Body of pancreas (tissue), 4 donors: Measurements from ENCODE around the gene CSF1R. TPM values are rescaled to one million over a fixed set of nuclear protein-coding genes. Genes with fewer than 3 reads are reported as not detected.

Experiments used
- ATAC-seq: fragments of 150-250 bp; one replicate; pipeline ENCODE4 v1.9.1; 2016
- DNase-seq, 4 donors: peaks; one replicate each; pipeline ENCODE4 v3.0.0-alpha.2; 2019
- H3K27ac ChIP-seq, 4 donors: fragments of 200-600 bp; sonication (generic); 1 replicate in 3 of 4; 2 replicates in 1 of 4; pipeline versions ENCODE4 v1.5.1 to v1.6.1; 2016 to 2019; ENCODE audit warnings: mild to moderate bottlenecking in 1 of 4, mixed read lengths in 1 of 4, moderate library complexity in 1 of 4
- H3K27me3 ChIP-seq, 2 donors: fragments of 200-600 bp; sonication (generic); one replicate each; pipeline ENCODE4 v1.6.0; 2016; ENCODE audit warnings: mild to moderate bottlenecking in 1 of 2
- H3K36me3 ChIP-seq, 2 donors: fragments of 200-600 bp; sonication (generic); replicated peaks in 1 of 2; 2 replicates each; pipeline ENCODE4 v1.5.1; 2016; ENCODE audit warnings: low read depth in 2 of 2; ENCODE audit not compliant: insufficient read depth in 1 of 2
- H3K4me1 ChIP-seq: fragments of 200-600 bp; sonication (generic); one replicate; pipeline ENCODE4 v1.6.0; 2016
- H3K4me3 ChIP-seq, 2 donors: fragments of 200-600 bp; sonication (generic); 1 replicate in 1 of 2; 2 replicates in 1 of 2; pipeline ENCODE4 v1.5.1; 2016 to 2019
- H3K9me3 ChIP-seq, 3 donors: fragments of 200-600 bp; sonication (generic); 1 replicate in 2 of 3; 2 replicates in 1 of 3; pipeline ENCODE4 v1.5.1; 2016
- CTCF ChIP-seq, 7 experiments: fragments of 450-650 bp in 4 of 7; fragments of 200-600 bp in 3 of 7; sonication (generic) in 3 of 7; IDR thresholded peaks; one replicate each; pipeline ENCODE4 v1.5.1; 2016 to 2019; ENCODE audit warnings: antibody characterized with exemption in 7 of 7
- POLR2A ChIP-seq, 3 donors: fragments of 450-650 bp; IDR thresholded peaks; one replicate each; pipeline ENCODE4 v1.6.1; 2016; ENCODE audit warnings: antibody characterized with exemption in 3 of 3, mild to moderate bottlenecking in 2 of 3
- WGBS, 2 donors: methylation state at CpG; one replicate each; pipeline ENCODE4 v1.1.5; 2017; 5-methylcytosine and 5-hydroxymethylcytosine counted together
- intact Hi-C: fragments of 100-400 bp; cut with DNase I; formaldehyde crosslinking; loops from one replicate; pipeline ENCODE4 v1.15.1; 2023
- total RNA-seq, 2 donors: library from RNA; depleted of rRNA; stranded (reverse); fragments of >200 nt; gene quantifications; one replicate each; pipeline ENCODE4 v1.1.0, GENCODE V29; 2016

CSF1R gene
- total RNA-seq, 2 donors from 2014 or later, result 5.3 to 13.5 TPM

DNA sequence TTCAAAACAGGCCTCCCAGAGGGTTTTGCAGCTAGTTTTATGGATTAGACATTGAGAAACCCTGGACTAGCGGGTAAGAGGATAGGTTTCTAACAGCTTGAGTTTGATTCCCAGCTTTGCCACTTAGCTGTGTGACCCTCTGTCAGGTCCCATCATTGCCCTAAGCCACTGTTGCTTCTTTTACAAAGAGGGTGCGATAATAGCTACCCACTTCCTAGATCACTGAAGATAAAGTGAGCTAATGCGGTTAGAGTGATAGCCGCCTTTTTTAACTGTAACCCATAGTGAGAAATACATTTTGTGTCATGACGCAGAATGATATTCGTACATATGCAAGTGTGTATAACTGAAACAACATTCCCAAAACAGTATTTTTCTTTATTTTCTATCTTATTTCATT, 40.3 kb downstream of the CSF1R start:
- Histone ChIP-seq H3K36me3 (peaks cover 32 to 64% of the 10 kb centered on the region in 2 donors), H3K27ac (no peak overlapping the region), H3K4me3 (no peak overlapping the region), H3K27me3 (no peaks in the 10 kb centered on the region), H3K9me3 (no peaks in the 10 kb centered on the region), H3K4me1 (no peaks in the 10 kb centered on the region)
- no peak for ATAC-seq
- 93 to 96% methylated on average over 6 of the region's 6 CpGs for WGBS, 2 donors
- DNase-seq, result no peak
- TF ChIP-seq POLR2A (IDR thresholded peaks at IDR 0.05) (no peak), CTCF (IDR thresholded peaks at IDR 0.05) (no peak)
- intact Hi-C loops, result no loop called here

DNA sequence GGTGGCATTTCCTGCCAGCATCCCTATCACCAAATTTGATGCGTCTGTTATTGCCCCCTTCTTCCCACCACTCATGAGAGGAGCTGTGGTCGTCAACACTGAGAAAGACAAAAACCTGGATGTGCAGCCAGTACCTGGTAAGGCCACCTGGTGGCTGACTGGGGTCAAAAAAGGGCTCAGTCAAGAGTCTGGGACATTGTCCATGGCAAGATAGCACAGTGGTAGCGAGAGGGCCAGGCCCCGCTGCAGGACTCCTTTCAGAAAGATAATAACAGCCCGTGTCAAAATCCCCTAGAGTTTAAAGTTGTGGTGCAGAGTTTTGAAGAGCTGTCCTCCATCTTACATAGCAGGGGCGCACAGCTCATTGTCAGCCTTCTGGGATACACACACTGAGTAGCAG, 40.8 kb downstream of the CSF1R start:
- Histone ChIP-seq H3K27ac (no peak overlapping the region), H3K27me3 (no peaks in the 10 kb centered on the region), H3K4me3 (no peak overlapping the region), H3K9me3 (no peaks in the 10 kb centered on the region), H3K36me3 (peaks cover 32 to 63% of the 10 kb centered on the region in 2 donors), H3K4me1 (no peaks in the 10 kb centered on the region)
- no peak for ATAC-seq
- intact Hi-C loops, result no loop called here
- TF ChIP-seq CTCF (IDR thresholded peaks at IDR 0.05) (no peak), POLR2A (IDR thresholded peaks at IDR 0.05) (no peak)
- 90 to 93% methylated on average over 6 of the region's 6 CpGs for WGBS, 2 donors
- no peak for DNase-seq

DNA sequence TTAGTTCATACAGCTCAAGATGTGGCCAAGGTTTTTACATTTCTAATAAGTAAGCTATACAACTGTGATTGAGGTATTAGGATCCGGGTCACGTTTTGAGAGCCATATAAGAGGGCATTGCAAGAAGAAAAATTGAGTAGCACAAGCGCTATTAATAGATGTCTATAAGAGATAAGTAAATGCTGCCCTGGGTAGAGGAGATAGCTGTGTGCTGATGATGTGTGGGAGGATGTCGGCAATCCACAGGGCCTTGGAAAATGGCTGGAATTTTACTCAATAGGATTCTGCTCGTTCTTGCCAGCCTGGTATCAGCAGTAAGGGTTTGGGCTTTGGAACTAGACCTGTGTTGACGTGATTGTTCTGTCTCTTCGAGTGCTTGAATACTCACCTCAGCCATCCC, 41.6 kb downstream of the CSF1R start:
- DNase-seq (no peak), ATAC-seq (no peak)
- intact Hi-C loops, result no loop called here
- TF ChIP-seq CTCF (IDR thresholded peaks at IDR 0.05) (no peak), POLR2A (IDR thresholded peaks at IDR 0.05) (no peak)
- Histone ChIP-seq H3K36me3 (peaks cover 25 to 56% of the 10 kb centered on the region in 2 donors), H3K27ac (no peak overlapping the region), H3K4me1 (no peaks in the 10 kb centered on the region), H3K9me3 (no peaks in the 10 kb centered on the region), H3K27me3 (no peaks in the 10 kb centered on the region), H3K4me3 (no peak overlapping the region)
- WGBS, 2 donors, result 84 to 89% methylated on average over 7 of the region's 7 CpGs

GRCh38 chr5:150044329-150044681, 42.0 kb downstream of the CSF1R start:
- TF ChIP-seq CTCF (IDR thresholded peaks at IDR 0.05), result no peak
- no peak for TF ChIP-seq POLR2A (IDR thresholded peaks at IDR 0.05)
- intact Hi-C loops, result no loop called here
- H3K9me3 ChIP-seq, result no peaks in the 10 kb centered on the region
- ATAC-seq (no peak), DNase-seq (no peak)
- H3K4me3 ChIP-seq, result no peak overlapping the region
- no peaks in the 10 kb centered on the region for H3K4me1 ChIP-seq
- peaks cover 23 to 52% of the 10 kb centered on the region in 2 donors for H3K36me3 ChIP-seq
- H3K27ac ChIP-seq, result no peak overlapping the region
- H3K27me3 ChIP-seq, result no peaks in the 10 kb centered on the region

GRCh38 chr5:150043657-150044328, 42.6 kb downstream of the CSF1R start:
- WGBS, 2 donors, result 79% methylated on average over 4 of the region's 4 CpGs
- no peak for DNase-seq
- peaks cover 23 to 47% of the 10 kb centered on the region in 2 donors for H3K36me3 ChIP-seq
- no peaks in the 10 kb centered on the region for H3K9me3 ChIP-seq
- H3K27ac ChIP-seq, result no peak overlapping the region
- no peak for TF ChIP-seq POLR2A (IDR thresholded peaks at IDR 0.05)
- no peak for TF ChIP-seq CTCF (IDR thresholded peaks at IDR 0.05)
- no peaks in the 10 kb centered on the region for H3K27me3 ChIP-seq
- H3K4me3 ChIP-seq, result no peak overlapping the region
- ATAC-seq, result no peak
- intact Hi-C loops, result no loop called here
- H3K4me1 ChIP-seq, result no peaks in the 10 kb centered on the region
